ENCODE measurements around the gene CPED1. TPM values are rescaled to one million over a fixed set of nuclear protein-coding genes. Genes with fewer than 3 reads are reported as not detected.

The CPED1 gene
- polyA plus RNA-seq, 6 donors from 2014 or later: 0.16 to 1.2 (median 0.39) TPM

DNA sequence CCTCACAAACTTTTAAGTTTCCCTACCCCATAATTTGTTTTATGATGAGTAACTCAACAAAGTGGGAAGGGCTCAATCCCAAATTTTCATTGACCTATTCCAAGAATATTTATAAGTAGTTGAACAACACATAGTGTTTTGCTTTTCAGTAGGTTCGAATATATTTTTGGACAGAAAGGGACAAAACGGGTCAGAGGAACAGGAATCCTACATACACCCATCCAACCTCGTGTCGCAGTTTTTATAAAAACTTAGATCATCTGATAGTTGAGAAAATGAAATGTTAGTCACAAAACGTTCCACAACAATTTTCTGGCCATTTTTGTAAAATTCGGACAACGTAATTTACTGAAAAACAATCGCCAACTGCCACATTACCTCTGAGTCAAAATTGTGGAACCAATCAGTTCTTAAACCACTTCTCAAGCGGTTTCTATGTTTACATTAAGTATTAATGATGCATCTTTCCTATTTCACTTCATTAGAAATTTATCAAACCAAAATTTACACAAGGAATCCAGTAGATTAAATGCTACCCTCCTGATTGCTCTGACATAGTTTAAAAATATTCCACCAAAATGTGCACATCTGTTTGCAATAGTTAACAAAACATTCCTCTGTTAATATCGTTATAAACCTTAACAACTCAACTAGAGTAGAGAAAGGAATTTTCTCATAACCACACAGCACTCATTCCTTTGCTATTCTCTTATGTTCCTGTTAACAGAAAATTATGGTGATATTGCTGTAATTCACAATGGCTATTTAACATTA is 346.6 kb downstream of the CPED1 start:
- ATAC-seq (ENCODE audit: low read depth in 2 of 2): no peak
- H3K27ac Mint-ChIP-seq: no peak overlapping the region
- H3K4me3 Mint-ChIP-seq: no peak overlapping the region
- no peaks in the 10 kb centered on the region for H3K27me3 Mint-ChIP-seq
- DNase-seq: no peak
- peaks cover 7 to 8% of the 10 kb centered on the region in 2 donors for H3K36me3 Mint-ChIP-seq
- peaks cover 5 to 11% (median 9%) of the 10 kb centered on the region in 3 donors for H3K4me1 Mint-ChIP-seq
- no peaks in the 10 kb centered on the region for H3K9me3 Mint-ChIP-seq

DNA sequence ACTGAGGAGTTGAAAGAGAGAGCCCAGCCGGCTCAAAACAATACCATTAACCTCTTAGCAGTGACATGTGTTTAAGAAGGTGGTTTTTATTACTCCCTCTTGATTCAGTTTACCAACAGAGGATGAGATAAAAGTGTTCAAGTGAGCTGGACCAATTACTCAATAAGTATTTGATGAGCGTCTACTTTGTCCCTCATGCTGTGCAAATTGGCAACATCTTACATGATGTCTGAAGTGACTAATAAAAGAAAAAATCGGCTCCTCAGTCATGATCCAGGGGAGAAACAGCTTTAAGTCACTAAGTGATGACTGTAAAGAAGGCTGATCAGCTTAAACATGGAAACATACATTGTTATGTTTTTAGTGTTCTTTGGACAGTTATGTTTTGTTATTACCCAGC is 348.1 kb downstream of the CPED1 start:
- DNase-seq (no peak), ATAC-seq (ENCODE audit: low read depth in 2 of 2) (no peak)
- Mint-ChIP-seq H3K4me3 (no peak overlapping the region), H3K9me3 (no peaks in the 10 kb centered on the region), H3K27me3 (no peaks in the 10 kb centered on the region), H3K36me3 (peaks cover 7 to 8% of the 10 kb centered on the region in 2 donors), H3K27ac (peak overlapping the region in 4 of 6 donors; percentile 4 to 56 (median 33)), H3K4me1 (peaks cover 2 to 6% (median 2%) of the 10 kb centered on the region in 3 donors)

DNA sequence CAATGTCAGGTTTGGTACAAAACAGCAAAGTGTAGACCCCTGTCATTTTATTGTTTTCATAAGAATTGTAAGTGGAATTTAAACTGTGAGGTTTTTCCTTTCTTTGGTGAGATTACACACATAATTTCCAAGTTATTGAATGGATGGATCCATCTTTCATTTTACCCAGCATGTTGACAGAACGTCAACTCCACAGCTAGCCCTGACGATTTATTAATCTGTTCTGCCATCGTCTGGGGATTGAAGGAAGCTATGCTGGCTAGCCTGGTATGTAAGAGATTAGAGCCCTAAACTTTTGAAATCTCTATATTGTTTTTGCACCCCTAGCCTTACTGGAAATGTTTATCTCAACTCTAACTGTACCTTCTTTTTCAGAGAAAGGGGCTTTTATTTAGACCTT is 348.9 kb downstream of the CPED1 start:
- Mint-ChIP-seq H3K27ac (peak overlapping the region in 4 of 6 donors; percentile 6 to 79 (median 70)), H3K36me3 (peaks cover 14 to 15% of the 10 kb centered on the region in 2 donors), H3K4me3 (no peak overlapping the region), H3K27me3 (no peaks in the 10 kb centered on the region), H3K9me3 (no peaks in the 10 kb centered on the region), H3K4me1 (peaks cover 0 to 10% (median 4%) of the 10 kb centered on the region in 3 donors)
- DNase-seq (no peak), ATAC-seq (ENCODE audit: low read depth in 2 of 2) (peak; percentile 73 to 75)

DNA sequence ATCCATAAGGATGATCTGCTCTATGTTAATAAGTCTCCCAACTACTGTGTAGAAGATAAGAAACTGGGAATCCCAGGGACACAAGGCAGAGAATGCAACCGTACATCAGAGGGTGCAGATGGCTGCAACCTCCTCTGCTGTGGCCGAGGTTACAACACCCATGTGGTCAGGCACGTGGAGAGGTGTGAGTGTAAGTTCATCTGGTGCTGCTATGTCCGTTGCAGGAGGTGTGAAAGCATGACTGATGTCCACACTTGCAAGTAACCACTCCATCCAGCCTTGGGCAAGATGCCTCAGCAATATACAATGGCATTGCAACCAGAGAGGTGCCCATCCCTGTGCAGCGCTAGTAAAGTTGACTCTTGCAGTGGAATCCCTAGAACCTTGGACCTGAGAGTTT is 350.6 kb downstream of the CPED1 start:
- DNase-seq: no peak
- no peaks in the 10 kb centered on the region for H3K9me3 Mint-ChIP-seq
- peak overlapping the region in 2 of 6 donors; percentile 38 to 44 for H3K27ac Mint-ChIP-seq
- no peaks in the 10 kb centered on the region for H3K27me3 Mint-ChIP-seq
- peaks cover 16 to 17% of the 10 kb centered on the region in 2 donors for H3K36me3 Mint-ChIP-seq
- H3K4me3 Mint-ChIP-seq: no peak overlapping the region
- ATAC-seq (ENCODE audit: low read depth in 2 of 2): no peak
- peaks cover 0 to 16% (median 4%) of the 10 kb centered on the region in 3 donors for H3K4me1 Mint-ChIP-seq

DNA sequence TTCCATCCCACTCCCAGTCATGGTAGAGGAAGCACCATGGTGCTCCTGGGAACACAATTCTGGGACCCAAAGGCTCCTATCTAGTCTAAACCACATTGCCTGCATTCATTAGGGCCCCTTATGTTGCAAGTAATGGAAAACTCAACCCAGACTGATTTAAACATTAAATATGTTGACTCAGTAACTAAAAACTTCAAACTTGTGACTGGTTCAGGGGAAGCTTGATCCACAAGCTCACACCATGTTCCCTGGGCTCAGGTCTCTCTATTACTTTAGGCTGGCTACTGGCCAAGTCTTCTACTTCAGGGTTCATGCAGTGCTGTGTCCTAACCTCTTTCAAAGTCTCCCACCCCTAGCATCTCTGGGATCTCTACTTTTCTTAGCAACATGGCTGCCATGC is 353.4 kb downstream of the CPED1 start:
- Mint-ChIP-seq H3K9me3 (no peaks in the 10 kb centered on the region), H3K36me3 (peaks cover 16 to 17% of the 10 kb centered on the region in 2 donors), H3K4me3 (no peak overlapping the region), H3K27ac (peak overlapping the region; percentile 44 to 78 (median 74)), H3K27me3 (no peaks in the 10 kb centered on the region), H3K4me1 (peaks cover 4 to 23% (median 11%) of the 10 kb centered on the region in 3 donors)
- no peak for ATAC-seq (ENCODE audit: low read depth in 2 of 2)
- DNase-seq: no peak

DNA sequence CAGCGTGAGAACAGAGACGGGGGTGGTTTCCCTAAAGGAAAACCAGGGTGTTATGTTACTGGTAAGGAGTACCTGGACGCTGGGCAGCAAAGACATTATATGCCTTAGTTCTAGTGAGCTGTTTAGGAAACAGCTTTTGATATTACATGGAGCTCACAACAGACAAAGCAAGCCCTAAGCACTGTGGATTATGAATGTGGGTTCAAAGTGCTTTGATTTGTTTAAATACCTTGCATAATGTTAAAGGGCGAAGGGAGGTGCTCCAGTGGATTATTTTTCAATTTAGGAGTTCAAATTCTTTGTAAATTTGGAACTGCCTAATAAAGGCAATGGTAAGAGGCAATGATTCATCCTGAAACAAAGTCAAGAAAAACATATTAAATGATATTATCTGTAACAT is 354.1 kb downstream of the CPED1 start:
- Mint-ChIP-seq H3K4me3 (no peak overlapping the region), H3K27ac (peak overlapping the region in 3 of 6 donors; percentile 28 to 63 (median 47)), H3K4me1 (peaks cover 7 to 28% (median 11%) of the 10 kb centered on the region in 3 donors), H3K27me3 (no peaks in the 10 kb centered on the region), H3K36me3 (peaks cover 16 to 17% of the 10 kb centered on the region in 2 donors), H3K9me3 (no peaks in the 10 kb centered on the region)
- DNase-seq: no peak
- ATAC-seq (ENCODE audit: low read depth in 2 of 2): no peak

DNA sequence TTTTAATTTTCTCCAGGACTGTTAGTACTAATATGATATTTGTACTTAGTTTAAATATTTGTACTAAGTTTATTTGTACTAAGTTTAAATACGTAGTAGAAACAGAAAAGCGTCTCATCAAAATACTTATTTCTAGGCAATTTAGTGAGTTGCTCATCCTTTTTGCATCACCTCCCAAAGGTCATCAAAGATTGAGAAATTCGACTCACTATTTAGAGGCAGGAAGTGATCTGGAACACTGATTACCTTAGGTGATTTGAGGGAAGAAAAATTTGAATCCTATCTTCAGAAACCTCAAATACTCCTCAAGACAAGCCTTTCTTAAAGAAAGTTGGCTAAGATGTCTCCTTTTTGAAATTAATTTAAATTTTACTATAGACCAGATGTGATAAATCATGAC is 354.8 kb downstream of the CPED1 start:
- no peak overlapping the region for H3K4me3 Mint-ChIP-seq
- H3K9me3 Mint-ChIP-seq: no peaks in the 10 kb centered on the region
- ATAC-seq (ENCODE audit: low read depth in 2 of 2) (no peak), DNase-seq (no peak)
- H3K4me1 Mint-ChIP-seq: peaks cover 7 to 28% (median 11%) of the 10 kb centered on the region in 3 donors
- no peaks in the 10 kb centered on the region for H3K27me3 Mint-ChIP-seq
- peak overlapping the region in 2 of 6 donors; percentile 11 to 12 for H3K27ac Mint-ChIP-seq
- peaks cover 16 to 17% of the 10 kb centered on the region in 2 donors for H3K36me3 Mint-ChIP-seq

DNA sequence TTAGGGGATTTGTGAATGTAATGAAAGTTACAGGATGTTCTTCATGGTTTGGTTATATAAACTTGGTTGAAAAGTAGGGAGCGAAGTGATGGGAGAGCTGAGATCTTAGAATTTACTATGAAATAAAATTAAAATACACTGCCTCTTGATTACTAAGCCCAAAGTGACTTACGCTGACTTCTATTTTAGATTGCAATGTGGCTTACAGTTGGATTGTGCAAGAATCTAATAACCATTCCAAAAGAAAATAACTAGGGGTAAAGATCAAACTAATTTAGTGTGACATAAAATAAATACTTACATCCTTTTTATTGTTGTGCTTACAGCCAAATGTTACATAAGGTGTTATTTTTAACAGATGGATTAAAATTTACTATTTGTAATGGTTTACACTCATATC is 355.6 kb downstream of the CPED1 start:
- no peak for ATAC-seq (ENCODE audit: low read depth in 2 of 2)
- H3K27me3 Mint-ChIP-seq: no peaks in the 10 kb centered on the region
- no peak for DNase-seq
- H3K27ac Mint-ChIP-seq: peak overlapping the region in 4 of 6 donors; percentile 9 to 57 (median 25)
- H3K9me3 Mint-ChIP-seq: no peaks in the 10 kb centered on the region
- no peak overlapping the region for H3K4me3 Mint-ChIP-seq
- peaks cover 10 to 13% of the 10 kb centered on the region in 2 donors for H3K36me3 Mint-ChIP-seq
- H3K4me1 Mint-ChIP-seq: peaks cover 7 to 28% (median 11%) of the 10 kb centered on the region in 3 donors

DNA sequence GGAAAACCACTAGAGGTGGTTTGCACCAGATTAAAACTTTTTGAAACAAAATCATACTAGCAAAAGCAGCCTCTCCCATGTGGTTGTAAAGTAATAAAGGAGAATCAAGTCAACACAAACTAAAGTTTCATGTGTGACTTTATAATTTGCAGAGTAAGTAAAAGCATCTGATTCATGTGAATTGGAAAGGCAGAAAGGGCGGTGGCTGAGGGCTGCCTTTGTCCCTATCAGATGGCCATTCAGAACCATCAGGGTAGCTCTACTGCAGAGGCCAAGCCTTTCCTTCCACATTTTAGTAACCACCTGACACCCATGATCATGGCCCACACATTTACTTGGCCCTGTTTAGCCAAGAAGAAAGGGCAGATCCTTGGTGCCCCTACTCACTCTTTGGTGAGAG is 356.0 kb downstream of the CPED1 start:
- H3K27ac Mint-ChIP-seq: peak overlapping the region in 4 of 6 donors; percentile 9 to 51 (median 25)

More for the DNA sequence above, 356.0 kb downstream of the CPED1 start:
- Mint-ChIP-seq H3K4me1 (peaks cover 7 to 28% (median 11%) of the 10 kb centered on the region in 3 donors), H3K27me3 (no peaks in the 10 kb centered on the region), H3K9me3 (no peaks in the 10 kb centered on the region), H3K36me3 (peaks cover 9 to 10% of the 10 kb centered on the region in 2 donors), H3K4me3 (no peak overlapping the region)
- ATAC-seq (ENCODE audit: low read depth in 2 of 2): no peak
- no peak for DNase-seq

Other genes with a start within 250 kb of the CPED1 start
- not detected for gene TSPAN12, start 130.6 kb upstream of the CPED1 start, polyA plus RNA-seq (ENCODE audit: low read depth in 6 of 6)
- 10 to 100 TPM; 48.3 to 61.3 (median 53.6) TPM for gene ING3, start 37.9 kb upstream of the CPED1 start, polyA plus RNA-seq (ENCODE audit: low read depth in 6 of 6)